ENCODE measurements around the gene HIBADH.
"Not testable (repeated sequence)": the region's sequence is repeated elsewhere in the genome, so short reads cannot be mapped to it uniquely, and the experiment has no call there.

HIBADH gene

GRCh38 chr7:27514861-27515260 is 147.8 kb downstream of the HIBADH start:
- no peaks in the 10 kb centered on the region for H3K9me3 Mint-ChIP-seq
- H3K36me3 Mint-ChIP-seq (ENCODE audit: low read depth), result no peaks in the 10 kb centered on the region
- H3K27ac Mint-ChIP-seq, result peak overlapping the region; percentile 26

GRCh38 chr7:27513885-27514284 is 148.8 kb downstream of the HIBADH start:
- Mint-ChIP-seq H3K4me3 (no peak overlapping the region), H3K27ac (no peak overlapping the region), H3K36me3 (ENCODE audit: low read depth) (no peaks in the 10 kb centered on the region), H3K9me3 (peaks cover 2% of the 10 kb centered on the region), H3K27me3 (ENCODE audit: low read depth, poor library complexity) (peaks cover 2% of the 10 kb centered on the region), H3K4me1 (peaks cover 85% of the 10 kb centered on the region)
- no peak for TF ChIP-seq CTCF (IDR thresholded peaks at IDR 0.05)
- no peak for DNase-seq

More at GRCh38 chr7:27514861-27515260, 147.8 kb downstream of the HIBADH start:
- TF ChIP-seq CTCF (IDR thresholded peaks at IDR 0.05), result no peak
- no peak for DNase-seq
- no peak overlapping the region for H3K4me3 Mint-ChIP-seq
- H3K4me1 Mint-ChIP-seq, result peaks cover 85% of the 10 kb centered on the region
- H3K27me3 Mint-ChIP-seq (ENCODE audit: low read depth, poor library complexity), result peaks cover 2% of the 10 kb centered on the region

- Mint-ChIP-seq H3K9me3 (peaks cover 22% of the 10 kb centered on the region), H3K4me1 (peaks cover 61% of the 10 kb centered on the region), H3K36me3 (ENCODE audit: low read depth) (peaks cover 13% of the 10 kb centered on the region)
- not testable (repeated sequence) for H3K4me3 Mint-ChIP-seq; H3K27me3 Mint-ChIP-seq (ENCODE audit: low read depth, poor library complexity); DNase-seq; H3K27ac Mint-ChIP-seq
Observed at GRCh38 chr7:27511370-27511769, 151.3 kb downstream of the HIBADH start.

- Mint-ChIP-seq H3K4me1 (peaks cover 52% of the 10 kb centered on the region), H3K36me3 (ENCODE audit: low read depth) (peaks cover 13% of the 10 kb centered on the region), H3K27ac (no peak overlapping the region), H3K4me3 (peak overlapping the region; percentile 54), H3K27me3 (ENCODE audit: low read depth, poor library complexity) (no peaks in the 10 kb centered on the region), H3K9me3 (peaks cover 26% of the 10 kb centered on the region)
- DNase-seq, result no peak
- TF ChIP-seq CTCF (IDR thresholded peaks at IDR 0.05), result no peak
Observed at GRCh38 chr7:27510541-27510940, 152.1 kb downstream of the HIBADH start.

GRCh38 chr7:27501879-27502278 is 160.8 kb downstream of the HIBADH start:
- H3K27me3 Mint-ChIP-seq (ENCODE audit: low read depth, poor library complexity); H3K27ac Mint-ChIP-seq; H3K4me3 Mint-ChIP-seq; DNase-seq; H3K36me3 Mint-ChIP-seq (ENCODE audit: low read depth); H3K4me1 Mint-ChIP-seq: not testable (repeated sequence)
- H3K9me3 Mint-ChIP-seq, result peaks cover 29% of the 10 kb centered on the region

GRCh38 chr7:27501001-27501400 is 161.7 kb downstream of the HIBADH start:
- H3K4me3 Mint-ChIP-seq, result no peak overlapping the region
- H3K27ac Mint-ChIP-seq, result peak overlapping the region; percentile 68
- peaks cover 7% of the 10 kb centered on the region for H3K27me3 Mint-ChIP-seq (ENCODE audit: low read depth, poor library complexity)
- H3K9me3 Mint-ChIP-seq, result peaks cover 21% of the 10 kb centered on the region
- H3K36me3 Mint-ChIP-seq (ENCODE audit: low read depth), result no peaks in the 10 kb centered on the region
- H3K4me1 Mint-ChIP-seq, result no peaks in the 10 kb centered on the region
- DNase-seq, result no peak
- no peak for TF ChIP-seq CTCF (IDR thresholded peaks at IDR 0.05)

- DNase-seq, result no peak
- H3K27me3 Mint-ChIP-seq (ENCODE audit: low read depth, poor library complexity), result peaks cover 11% of the 10 kb centered on the region
Observed at GRCh38 chr7:27492224-27492623, 170.5 kb downstream of the HIBADH start.

More at GRCh38 chr7:27492224-27492623, 170.5 kb downstream of the HIBADH start:
- no peak overlapping the region for H3K27ac Mint-ChIP-seq
- TF ChIP-seq CTCF (IDR thresholded peaks at IDR 0.05), result no peak
- H3K4me1 Mint-ChIP-seq, result no peaks in the 10 kb centered on the region
- H3K9me3 Mint-ChIP-seq, result peaks cover 38% of the 10 kb centered on the region
- H3K36me3 Mint-ChIP-seq (ENCODE audit: low read depth), result peaks cover 21% of the 10 kb centered on the region
- H3K4me3 Mint-ChIP-seq, result no peak overlapping the region

Data from nephron progenitor cell (in vitro differentiated cells).